Hepatocyte (in vitro differentiated cells): Measurements from ENCODE around the gene IQCM. TPM values are rescaled to one million over a fixed set of nuclear protein-coding genes. Genes with fewer than 3 reads are reported as not detected.

Source experiments
- DNase-seq: peaks from one replicate; pipeline ENCODE4 v3.0.0-alpha.2; 2016; ENCODE audit warnings: low spot score
- H2AFZ ChIP-seq: fragments of 200-600 bp; sonication (generic); 2 replicates; pipeline ENCODE4 v1.6.0; 2016; ENCODE audit warnings: antibody characterized with exemption, mild to moderate bottlenecking
- H3K27ac ChIP-seq: fragments of 200-600 bp; sonication (generic); 2 replicates; pipeline ENCODE4 v1.5.1; 2016; ENCODE audit warnings: mild to moderate bottlenecking
- H3K27me3 ChIP-seq: fragments of 200-600 bp; sonication (generic); 2 replicates; pipeline ENCODE4 v1.6.1; 2016
- H3K36me3 ChIP-seq: fragments of 200-600 bp; sonication (generic); replicated peaks from 2 replicates; pipeline ENCODE4 v1.5.1; 2016; ENCODE audit warnings: low read depth; ENCODE audit not compliant: insufficient read depth
- H3K4me1 ChIP-seq: fragments of 200-600 bp; sonication (generic); 2 replicates; pipeline ENCODE4 v1.5.1; 2016; ENCODE audit warnings: mild to moderate bottlenecking, moderate library complexity; ENCODE audit not compliant: insufficient read depth
- H3K4me2 ChIP-seq: fragments of 200-600 bp; sonication (generic); 2 replicates; pipeline ENCODE4 v1.6.0; 2016
- H3K4me3 ChIP-seq: fragments of 200-600 bp; sonication (generic); 2 replicates; pipeline ENCODE4 v1.5.1; 2016; ENCODE audit warnings: mild to moderate bottlenecking
- H3K79me2 ChIP-seq: fragments of 200-600 bp; sonication (generic); 2 replicates; pipeline ENCODE4 v1.6.0; 2017; ENCODE audit warnings: mild to moderate bottlenecking
- H3K9me2 ChIP-seq: fragments of 200-600 bp; sonication (generic); replicated peaks from 2 replicates; pipeline ENCODE4 v1.6.0; 2017; ENCODE audit warnings: mild to moderate bottlenecking; ENCODE audit not compliant: insufficient read depth
- H3K9me3 ChIP-seq: fragments of 200-600 bp; sonication (generic); 2 replicates; pipeline ENCODE4 v1.5.1; 2016; ENCODE audit warnings: low read depth, mild to moderate bottlenecking
- H4K20me1 ChIP-seq: fragments of 200-600 bp; sonication (generic); 2 replicates; pipeline ENCODE4 v1.6.0; 2016; ENCODE audit warnings: mild to moderate bottlenecking; ENCODE audit not compliant: insufficient read depth, poor library complexity, severe bottlenecking
- EZH2 ChIP-seq: fragments of 200-600 bp; sonication (generic); IDR thresholded peaks from 2 replicates; pipeline ENCODE4 v1.6.1; 2016; ENCODE audit warnings: antibody characterized with exemption, mild to moderate bottlenecking, borderline replicate concordance
- EZH2phosphoT487 ChIP-seq: fragments of 200-600 bp; sonication (generic); IDR thresholded peaks from one replicate; pipeline ENCODE4 v1.6.1; 2018; ENCODE audit warnings: antibody characterized with exemption, mild to moderate bottlenecking, low read depth, moderate library complexity; ENCODE audit not compliant: unreplicated experiment, severe bottlenecking
- WGBS: methylation state at CpG from one replicate; pipeline ENCODE4 v1.1.6; 2016; ENCODE audit warnings: low lambda C conversion rate; ENCODE audit errors: missing lambda C conversion rate; 5-methylcytosine and 5-hydroxymethylcytosine counted together
- polyA plus RNA-seq: library from polyadenylated mRNA; unstranded; fragments of >200 nt; fragmentation: Nextera tagmentation; extraction: Ambion mirVana; gene quantifications from 2 replicates; pipeline ENCODE4 v1.2.1, GENCODE V29; 2016
- total RNA-seq: library from RNA; depleted of rRNA; stranded (reverse); fragments of >200 nt; gene quantifications from 2 replicates; pipeline ENCODE4 v1.2.3, GENCODE V29; 2014
- TF ChIP-seq, protein P1 (sequence below): fragments of 200-600 bp; sonication (generic); IDR thresholded peaks from 2 replicates; pipeline ENCODE4 v1.5.1; 2016; ENCODE audit warnings: antibody characterized with exemption, mild to moderate bottlenecking; ENCODE audit not compliant: poor library complexity

IQCM gene
- total and polyA plus RNA-seq, 2 experiments from 2014 or later: 0.06 to 1.5 TPM

DNA sequence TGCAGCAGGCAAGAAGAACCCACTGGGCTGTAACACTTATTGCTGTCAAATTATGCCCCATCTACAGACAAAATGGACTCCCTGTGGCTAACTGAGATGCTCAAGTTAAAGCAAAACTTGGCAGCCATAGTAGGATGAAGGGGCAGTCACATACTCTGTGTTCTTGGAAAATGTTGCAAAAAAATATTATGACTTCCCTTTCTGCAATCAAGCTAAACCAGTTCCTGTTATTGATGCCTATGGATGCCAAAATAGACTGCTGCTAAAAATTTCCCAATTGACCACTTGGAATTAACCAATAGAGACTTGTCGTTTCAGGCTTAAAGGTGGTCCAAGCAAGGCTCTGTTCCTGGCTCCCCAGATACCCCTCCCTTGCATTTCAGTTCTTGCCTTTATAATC is 49.5 kb downstream of the IQCM start:
- no peaks in the 10 kb centered on the region for H3K36me3 ChIP-seq
- no peaks in the 10 kb centered on the region for H4K20me1 ChIP-seq
- H3K27ac ChIP-seq: no peak overlapping the region
- H2AFZ ChIP-seq: no peak overlapping the region
- 91% methylated on average over 1 of the region's 1 CpG for WGBS
- no peaks in the 10 kb centered on the region for H3K9me2 ChIP-seq
- no peaks in the 10 kb centered on the region for H3K9me3 ChIP-seq
- DNase-seq: no peak
- no peaks in the 10 kb centered on the region for H3K27me3 ChIP-seq
- no peaks in the 10 kb centered on the region for H3K79me2 ChIP-seq
- H3K4me1 ChIP-seq: no peaks in the 10 kb centered on the region
- H3K4me3 ChIP-seq: no peak overlapping the region
- H3K4me2 ChIP-seq: no peak overlapping the region
- no peak for TF ChIP-seq EZH2
- TF ChIP-seq, protein P1, sequence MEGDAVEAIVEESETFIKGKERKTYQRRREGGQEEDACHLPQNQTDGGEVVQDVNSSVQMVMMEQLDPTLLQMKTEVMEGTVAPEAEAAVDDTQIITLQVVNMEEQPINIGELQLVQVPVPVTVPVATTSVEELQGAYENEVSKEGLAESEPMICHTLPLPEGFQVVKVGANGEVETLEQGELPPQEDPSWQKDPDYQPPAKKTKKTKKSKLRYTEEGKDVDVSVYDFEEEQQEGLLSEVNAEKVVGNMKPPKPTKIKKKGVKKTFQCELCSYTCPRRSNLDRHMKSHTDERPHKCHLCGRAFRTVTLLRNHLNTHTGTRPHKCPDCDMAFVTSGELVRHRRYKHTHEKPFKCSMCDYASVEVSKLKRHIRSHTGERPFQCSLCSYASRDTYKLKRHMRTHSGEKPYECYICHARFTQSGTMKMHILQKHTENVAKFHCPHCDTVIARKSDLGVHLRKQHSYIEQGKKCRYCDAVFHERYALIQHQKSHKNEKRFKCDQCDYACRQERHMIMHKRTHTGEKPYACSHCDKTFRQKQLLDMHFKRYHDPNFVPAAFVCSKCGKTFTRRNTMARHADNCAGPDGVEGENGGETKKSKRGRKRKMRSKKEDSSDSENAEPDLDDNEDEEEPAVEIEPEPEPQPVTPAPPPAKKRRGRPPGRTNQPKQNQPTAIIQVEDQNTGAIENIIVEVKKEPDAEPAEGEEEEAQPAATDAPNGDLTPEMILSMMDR: no peak
- no peak for TF ChIP-seq EZH2phosphoT487

DNA sequence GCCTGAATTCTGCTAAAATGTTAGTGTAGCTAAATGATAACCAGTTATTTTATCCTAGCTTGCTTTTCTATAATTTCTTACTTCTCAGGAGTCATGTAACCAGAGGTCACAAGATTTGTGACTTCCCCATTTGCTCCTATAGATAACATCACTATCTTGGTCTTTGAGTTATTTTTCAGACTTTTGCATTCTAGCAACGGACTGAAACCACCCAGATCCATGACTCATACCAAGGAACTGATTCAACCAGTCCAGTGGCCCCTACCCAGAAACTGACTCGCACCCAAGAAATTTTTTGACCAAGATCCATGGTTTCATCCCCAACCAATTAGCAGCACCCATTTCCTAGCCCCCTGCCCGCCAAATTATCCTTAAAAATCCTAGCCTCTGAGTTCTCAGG is 50.0 kb downstream of the IQCM start:
- Histone ChIP-seq H3K4me3 (no peak overlapping the region), H2AFZ (no peak overlapping the region), H3K36me3 (no peaks in the 10 kb centered on the region), H3K4me2 (no peak overlapping the region), H3K27ac (no peak overlapping the region), H3K4me1 (no peaks in the 10 kb centered on the region), H4K20me1 (no peaks in the 10 kb centered on the region), H3K27me3 (no peaks in the 10 kb centered on the region), H3K79me2 (no peaks in the 10 kb centered on the region), H3K9me3 (no peaks in the 10 kb centered on the region), H3K9me2 (no peaks in the 10 kb centered on the region)
- no peak for DNase-seq
- 72% methylated on average over 3 of the region's 3 CpGs for WGBS
- TF ChIP-seq EZH2phosphoT487 (no peak), EZH2 (no peak)
- TF ChIP-seq, protein P1: no peak

DNA sequence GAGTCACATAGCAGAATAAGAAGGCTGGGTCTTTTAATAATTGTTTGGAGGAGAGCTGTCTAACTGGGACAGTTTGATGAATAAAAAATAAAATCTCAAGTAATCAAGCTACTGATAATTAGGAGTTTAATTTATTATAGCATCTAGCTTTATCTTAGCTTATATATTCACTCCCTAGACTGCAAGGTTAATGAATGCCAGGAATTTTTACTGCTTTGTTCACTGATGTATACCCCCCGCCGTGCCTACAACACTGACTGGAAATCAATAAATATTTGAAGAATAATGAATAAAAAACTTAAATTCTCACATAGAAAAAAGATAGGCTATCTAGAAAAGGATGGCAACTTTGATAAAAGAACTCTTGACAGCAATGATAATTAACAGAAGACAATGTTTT is 59.7 kb downstream of the IQCM start:
- H3K4me1 ChIP-seq: no peaks in the 10 kb centered on the region
- no peaks in the 10 kb centered on the region for H3K9me3 ChIP-seq
- no peaks in the 10 kb centered on the region for H3K79me2 ChIP-seq
- no peak for TF ChIP-seq EZH2phosphoT487
- TF ChIP-seq, protein P1: no peak
- no peak for TF ChIP-seq EZH2
- H3K9me2 ChIP-seq: no peaks in the 10 kb centered on the region
- no peak overlapping the region for H3K4me2 ChIP-seq
- H2AFZ ChIP-seq: no peak overlapping the region
- no peaks in the 10 kb centered on the region for H3K36me3 ChIP-seq
- 81% methylated on average over 2 of the region's 2 CpGs for WGBS
- no peak for DNase-seq
- H4K20me1 ChIP-seq: no peaks in the 10 kb centered on the region
- H3K4me3 ChIP-seq: no peak overlapping the region
- H3K27me3 ChIP-seq: no peaks in the 10 kb centered on the region
- no peak overlapping the region for H3K27ac ChIP-seq

DNA sequence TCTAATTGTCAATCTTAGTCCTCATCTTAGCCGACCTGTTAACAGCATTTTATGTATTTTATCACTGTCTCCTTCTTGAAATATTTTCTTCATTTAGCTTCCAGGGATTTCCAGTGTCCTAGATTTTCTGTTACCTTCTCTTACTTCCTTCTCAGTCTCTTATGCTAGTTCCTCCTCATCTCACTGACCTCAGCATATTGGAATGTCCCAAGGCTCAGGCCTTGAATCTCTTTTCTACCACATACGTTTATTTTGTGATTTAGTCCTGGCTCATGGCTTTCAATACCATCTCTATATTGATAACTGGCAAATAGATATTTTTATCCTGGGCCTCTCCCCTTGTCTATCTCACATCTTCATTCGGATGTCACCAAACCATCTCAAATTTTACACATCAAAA is 61.1 kb downstream of the IQCM start:
- Histone ChIP-seq H2AFZ (no peak overlapping the region), H3K4me2 (no peak overlapping the region), H3K9me2 (no peaks in the 10 kb centered on the region), H3K9me3 (no peaks in the 10 kb centered on the region), H3K4me3 (no peak overlapping the region), H3K4me1 (no peaks in the 10 kb centered on the region), H3K36me3 (no peaks in the 10 kb centered on the region), H3K27ac (no peak overlapping the region), H3K79me2 (no peaks in the 10 kb centered on the region), H4K20me1 (no peaks in the 10 kb centered on the region), H3K27me3 (no peaks in the 10 kb centered on the region)
- no peak for DNase-seq
- TF ChIP-seq EZH2phosphoT487 (no peak), EZH2 (no peak)
- TF ChIP-seq, protein P1: no peak
- 73% methylated on average over 3 of the region's 3 CpGs for WGBS
